Measurements from ENCODE around the gene DNAJC8. TPM values are rescaled to one million over a fixed set of nuclear protein-coding genes. Genes with fewer than 3 reads are reported as not detected.

DNAJC8 gene
- total RNA-seq, 1 experiment from 2014 or later, result 60.0 TPM

GRCh38 chr1:28256197-28256827 is 23.5 kb upstream of the DNAJC8 start:
- no TSS peak for BruUV-seq (replicated peaks)
- no peak overlapping the region for H3K4me3 Mint-ChIP-seq (ENCODE audit: unreplicated experiment)
- no peak for TF ChIP-seq CTCF (IDR thresholded peaks at IDR 0.05; ENCODE audit: unreplicated experiment)
- CTCF ChIA-PET, result interaction anchor here (0.6 to 5.4 kb wide), 2 partner anchors 7 to 79 kb away, joined by 3 to 46 read pairs; no protein-coding TSS in a partner anchor
- no peak for DNase-seq (ENCODE audit: unreplicated experiment)
- no peaks in the 10 kb centered on the region for H3K27me3 Mint-ChIP-seq (ENCODE audit: insufficient read depth, unreplicated experiment)
- no peaks in the 10 kb centered on the region for H3K9me3 Mint-ChIP-seq (ENCODE audit: unreplicated experiment)
- peaks cover 4% of the 10 kb centered on the region for H3K36me3 Mint-ChIP-seq (ENCODE audit: insufficient read depth, unreplicated experiment)
- intact Hi-C loops (cut with micrococcal nuclease), result no loop called here
- peaks cover 14% of the 10 kb centered on the region for H3K4me1 Mint-ChIP-seq (ENCODE audit: insufficient read depth, unreplicated experiment)
- POLR2A ChIA-PET, result interaction anchor here (0.9 to 9.7 kb wide), 3 partner anchors 10 to 72 kb away, joined by 5 to 362 read pairs (median 10); partner anchors contain the start of genes ATP5IF1 and MED18
- no peak overlapping the region for H3K27ac Mint-ChIP-seq (ENCODE audit: low read depth, unreplicated experiment)

GRCh38 chr1:28249866-28250295 is 17.1 kb upstream of the DNAJC8 start:
- no peak overlapping the region for H3K4me3 Mint-ChIP-seq (ENCODE audit: unreplicated experiment)
- BruUV-seq (replicated peaks), result no TSS peak
- intact Hi-C loops (cut with micrococcal nuclease), result loop anchor here (1.0 to 5.0 kb wide), 5 partner anchors 9 to 267 kb away; partner anchors contain the start of genes PHACTR4 and SESN2

GRCh38 chr1:28249013-28249865 is 16.4 kb upstream of the DNAJC8 start:
- TF ChIP-seq CTCF (IDR thresholded peaks at IDR 0.05; ENCODE audit: unreplicated experiment), result no peak
- Mint-ChIP-seq H3K9me3 (ENCODE audit: unreplicated experiment) (no peaks in the 10 kb centered on the region), H3K4me1 (ENCODE audit: insufficient read depth, unreplicated experiment) (peaks cover 35% of the 10 kb centered on the region), H3K4me3 (ENCODE audit: unreplicated experiment) (peak overlapping the region; percentile 47), H3K36me3 (ENCODE audit: insufficient read depth, unreplicated experiment) (peaks cover 10% of the 10 kb centered on the region), H3K27me3 (ENCODE audit: insufficient read depth, unreplicated experiment) (no peaks in the 10 kb centered on the region), H3K27ac (ENCODE audit: low read depth, unreplicated experiment) (peak overlapping the region; percentile 84)
- intact Hi-C loops (cut with micrococcal nuclease), result loop anchor here (1.0 to 5.0 kb wide), 5 partner anchors 10 to 268 kb away; partner anchors contain the start of genes PHACTR4 and SESN2
- ChIA-PET POLR2A (interaction anchor here (0.5 to 12.1 kb wide), 45 partner anchors 11 to 1551 kb away, joined by 3 to 362 read pairs (median 6); partner anchors contain the start of genes ATP5IF1, DNAJC8, EYA3 and GMEB1), CTCF (interaction anchor here (0.5 to 4.2 kb wide), 35 partner anchors 10 to 356 kb away, joined by 3 to 46 read pairs (median 5); partner anchors contain the start of genes MED18 and SESN2)
- TSS peak; percentile 62 for BruUV-seq (replicated peaks)
- peak; percentile 97 for DNase-seq (ENCODE audit: unreplicated experiment)

More at GRCh38 chr1:28249866-28250295, 17.1 kb upstream of the DNAJC8 start:
- DNase-seq (ENCODE audit: unreplicated experiment), result no peak
- CTCF ChIA-PET, result interaction anchor here (1.1 to 4.2 kb wide), 10 partner anchors 9 to 118 kb away, joined by 3 to 46 read pairs (median 8); partner anchors contain the start of genes MED18 and SESN2
- no peak for TF ChIP-seq CTCF (IDR thresholded peaks at IDR 0.05; ENCODE audit: unreplicated experiment)
- Mint-ChIP-seq H3K4me1 (ENCODE audit: insufficient read depth, unreplicated experiment) (peaks cover 35% of the 10 kb centered on the region), H3K27ac (ENCODE audit: low read depth, unreplicated experiment) (peak overlapping the region; percentile 84), H3K9me3 (ENCODE audit: unreplicated experiment) (no peaks in the 10 kb centered on the region), H3K27me3 (ENCODE audit: insufficient read depth, unreplicated experiment) (no peaks in the 10 kb centered on the region), H3K36me3 (ENCODE audit: insufficient read depth, unreplicated experiment) (peaks cover 10% of the 10 kb centered on the region)
- POLR2A ChIA-PET, result interaction anchor here (0.6 to 12.1 kb wide), 31 partner anchors 8 to 760 kb away, joined by 3 to 362 read pairs (median 7); partner anchors contain the start of genes ATP5IF1, DNAJC8, MED18 and PHACTR4

Data from MCF 10A (cell line).